Measurements from ENCODE around the gene PUS10.

Gene PUS10

GRCh38 chr2:60965499-60965785, 52.6 kb downstream of the PUS10 start:
- CTCF ChIA-PET, result no interaction called here
- POLR2A ChIA-PET, result no interaction called here
- TF ChIP-seq CTBP1 (IDR thresholded peaks at IDR 0.05; ENCODE audit: borderline replicate concordance) (no peak), ELF4 (IDR thresholded peaks at IDR 0.05) (no peak), HDGF (IDR thresholded peaks at IDR 0.05; ENCODE audit: borderline replicate concordance) (no peak), FOXM1 (IDR thresholded peaks at IDR 0.05; ENCODE audit: borderline replicate concordance) (no peak), FOXA1 (IDR thresholded peaks at IDR 0.05) (no peak), ARNT (IDR thresholded peaks at IDR 0.05) (no peak), ZNF384 (IDR thresholded peaks at IDR 0.05) (no peak), L3MBTL2 (conservative IDR thresholded peaks at IDR 0.05) (no peak), SP1 (IDR thresholded peaks at IDR 0.05) (no peak), BHLHE40 (IDR thresholded peaks at IDR 0.05; ENCODE audit: borderline replicate concordance) (no peak), FOXK2 (IDR thresholded peaks at IDR 0.05) (no peak), SUZ12 (IDR thresholded peaks at IDR 0.05) (no peak), LEF1 (IDR thresholded peaks at IDR 0.05; ENCODE audit: borderline replicate concordance) (no peak), TARDBP (IDR thresholded peaks at IDR 0.05) (no peak), NFRKB (IDR thresholded peaks at IDR 0.05) (no peak)
- no peak for DNase-seq (ENCODE audit: extremely low spot score)

GRCh38 chr2:60964651-60965498, 53.2 kb downstream of the PUS10 start:
- DNase-seq (ENCODE audit: extremely low spot score), result no peak
- POLR2A ChIA-PET, result no interaction called here
- CTCF ChIA-PET, result interaction anchor here (0.6 kb wide), 1 partner anchor 257 kb away, joined by 3 read pairs; no protein-coding TSS in a partner anchor
- TF ChIP-seq FOXK2 (IDR thresholded peaks at IDR 0.05) (no peak), L3MBTL2 (conservative IDR thresholded peaks at IDR 0.05) (no peak), SUZ12 (IDR thresholded peaks at IDR 0.05) (no peak), CTBP1 (IDR thresholded peaks at IDR 0.05; ENCODE audit: borderline replicate concordance) (no peak), NFRKB (IDR thresholded peaks at IDR 0.05) (no peak), PKNOX1 (IDR thresholded peaks at IDR 0.05) (no peak), LEF1 (IDR thresholded peaks at IDR 0.05; ENCODE audit: borderline replicate concordance) (no peak), BHLHE40 (IDR thresholded peaks at IDR 0.05; ENCODE audit: borderline replicate concordance) (no peak), FOXM1 (IDR thresholded peaks at IDR 0.05; ENCODE audit: borderline replicate concordance) (no peak), ELF4 (IDR thresholded peaks at IDR 0.05) (no peak), FOXA1 (IDR thresholded peaks at IDR 0.05) (no peak), SP1 (IDR thresholded peaks at IDR 0.05) (no peak)

- no peak for DNase-seq (ENCODE audit: extremely low spot score)
- ChIA-PET POLR2A (no interaction called here), CTCF (no interaction called here)
- TF ChIP-seq FOXA1 (IDR thresholded peaks at IDR 0.05) (no peak), SUZ12 (IDR thresholded peaks at IDR 0.05) (no peak), CTBP1 (IDR thresholded peaks at IDR 0.05; ENCODE audit: borderline replicate concordance) (no peak), BHLHE40 (IDR thresholded peaks at IDR 0.05; ENCODE audit: borderline replicate concordance) (no peak), TARDBP (IDR thresholded peaks at IDR 0.05) (no peak), FOXM1 (IDR thresholded peaks at IDR 0.05; ENCODE audit: borderline replicate concordance) (no peak), ELF4 (IDR thresholded peaks at IDR 0.05) (no peak), SP1 (IDR thresholded peaks at IDR 0.05) (no peak), LEF1 (IDR thresholded peaks at IDR 0.05; ENCODE audit: borderline replicate concordance) (no peak), PKNOX1 (IDR thresholded peaks at IDR 0.05) (no peak), L3MBTL2 (conservative IDR thresholded peaks at IDR 0.05) (no peak), FOXK2 (IDR thresholded peaks at IDR 0.05) (no peak), ARNT (IDR thresholded peaks at IDR 0.05) (no peak), HDGF (IDR thresholded peaks at IDR 0.05; ENCODE audit: borderline replicate concordance) (no peak)
Measured at GRCh38 chr2:60963190-60963589, 54.9 kb downstream of the PUS10 start.

- TF ChIP-seq L3MBTL2 (conservative IDR thresholded peaks at IDR 0.05), result no peak
- TF ChIP-seq PKNOX1 (IDR thresholded peaks at IDR 0.05), result no peak
- no peak for TF ChIP-seq FOXM1 (IDR thresholded peaks at IDR 0.05; ENCODE audit: borderline replicate concordance)
- TF ChIP-seq SUZ12 (IDR thresholded peaks at IDR 0.05), result no peak
- no peak for TF ChIP-seq CTBP1 (IDR thresholded peaks at IDR 0.05; ENCODE audit: borderline replicate concordance)
- no peak for TF ChIP-seq TARDBP (IDR thresholded peaks at IDR 0.05)
- TF ChIP-seq ZNF384 (IDR thresholded peaks at IDR 0.05), result no peak
- TF ChIP-seq FOXK2 (IDR thresholded peaks at IDR 0.05), result no peak
- TF ChIP-seq LEF1 (IDR thresholded peaks at IDR 0.05; ENCODE audit: borderline replicate concordance), result no peak
- TF ChIP-seq NFRKB (IDR thresholded peaks at IDR 0.05), result no peak
- no peak for TF ChIP-seq ELF4 (IDR thresholded peaks at IDR 0.05)
- no peak for TF ChIP-seq HDGF (IDR thresholded peaks at IDR 0.05; ENCODE audit: borderline replicate concordance)
- TF ChIP-seq BHLHE40 (IDR thresholded peaks at IDR 0.05; ENCODE audit: borderline replicate concordance), result no peak
- no peak for TF ChIP-seq SP1 (IDR thresholded peaks at IDR 0.05)
- TF ChIP-seq FOXA1 (IDR thresholded peaks at IDR 0.05), result no peak
- no peak for TF ChIP-seq ARNT (IDR thresholded peaks at IDR 0.05)
- ChIA-PET CTCF (no interaction called here), POLR2A (no interaction called here)
- no peak for DNase-seq (ENCODE audit: extremely low spot score)
Measured at GRCh38 chr2:60962528-60962927, 55.5 kb downstream of the PUS10 start.

GRCh38 chr2:60961457-60961856, 56.6 kb downstream of the PUS10 start:
- TF ChIP-seq HDGF (IDR thresholded peaks at IDR 0.05; ENCODE audit: borderline replicate concordance), result no peak
- no peak for TF ChIP-seq TARDBP (IDR thresholded peaks at IDR 0.05)
- TF ChIP-seq L3MBTL2 (conservative IDR thresholded peaks at IDR 0.05), result no peak
- no peak for TF ChIP-seq BHLHE40 (IDR thresholded peaks at IDR 0.05; ENCODE audit: borderline replicate concordance)
- no peak for TF ChIP-seq SUZ12 (IDR thresholded peaks at IDR 0.05)
- TF ChIP-seq FOXK2 (IDR thresholded peaks at IDR 0.05), result no peak
- TF ChIP-seq SP1 (IDR thresholded peaks at IDR 0.05), result no peak
- POLR2A ChIA-PET, result no interaction called here
- CTCF ChIA-PET, result no interaction called here
- DNase-seq (ENCODE audit: extremely low spot score), result no peak

GRCh38 chr2:60960706-60961105, 57.3 kb downstream of the PUS10 start:
- DNase-seq (ENCODE audit: extremely low spot score), result no peak
- TF ChIP-seq FOXA1 (IDR thresholded peaks at IDR 0.05) (no peak), ZNF384 (IDR thresholded peaks at IDR 0.05) (no peak), FOXK2 (IDR thresholded peaks at IDR 0.05) (no peak), L3MBTL2 (conservative IDR thresholded peaks at IDR 0.05) (no peak), NFRKB (IDR thresholded peaks at IDR 0.05) (no peak), TARDBP (IDR thresholded peaks at IDR 0.05) (no peak), ELF4 (IDR thresholded peaks at IDR 0.05) (no peak), CTBP1 (IDR thresholded peaks at IDR 0.05; ENCODE audit: borderline replicate concordance) (no peak), SUZ12 (IDR thresholded peaks at IDR 0.05) (no peak), ARNT (IDR thresholded peaks at IDR 0.05) (no peak), BHLHE40 (IDR thresholded peaks at IDR 0.05; ENCODE audit: borderline replicate concordance) (no peak)
- ChIA-PET CTCF (no interaction called here), POLR2A (no interaction called here)

All from HEK293T (cell line).